H1 (cell line): ENCODE measurements around the gene SMTNL2. TPM values are rescaled to one million over a fixed set of nuclear protein-coding genes. Genes with fewer than 3 reads are reported as not detected.

Experiments
- CTCF ChIA-PET: fragments of 300-600 bp; sonication (Branson Sonifier 250); formaldehyde crosslinking; loops from one replicate; lab custom pipeline; 2021; ENCODE audit not compliant: partially characterized antibody; lab: Charles Lee
- POLR2A ChIA-PET: fragments of 300-600 bp; sonication (Branson Sonifier 250); formaldehyde crosslinking; loops from one replicate; lab custom pipeline; 2021; ENCODE audit warnings: inconsistent platforms; ENCODE audit not compliant: partially characterized antibody; lab: Charles Lee
- DNase-seq, 2 experiments: peaks; one replicate each; pipeline versions ENCODE4 v3.0.0 to v3.0.0-alpha.2; 2010 to 2022; ENCODE audit warnings: low spot score in 2 of 2, low read depth in 1 of 2, mixed read lengths in 1 of 2
- FAIRE-seq: peaks from 2 replicates; lab custom pipeline; 2011; peaks lifted over from hg19 to GRCh38; lab: Jason Lieb, UNC
- H2AFZ ChIP-seq: 2 replicates; pipeline ENCODE4 v1.8.1; 2012; ENCODE audit warnings: low read length, inconsistent platforms
- H2AK5ac ChIP-seq: 2 replicates; pipeline ENCODE4 v1.6.1; 2013; ENCODE audit warnings: low read depth, low read length
- H2BK120ac ChIP-seq: replicated peaks from 2 replicates; pipeline ENCODE3; 2013; ENCODE audit warnings: low read depth, low read length, inconsistent platforms
- H2BK12ac ChIP-seq: 2 replicates; pipeline ENCODE4 v1.6.1; 2013; ENCODE audit warnings: low read depth, low read length
- H2BK15ac ChIP-seq: 2 replicates; pipeline ENCODE4 v1.6.1; 2013; ENCODE audit warnings: low read length
- H2BK20ac ChIP-seq: 2 replicates; pipeline ENCODE4 v1.6.1; 2013; ENCODE audit warnings: low read length
- H2BK5ac ChIP-seq: 2 replicates; pipeline ENCODE4 v1.6.1; 2013; ENCODE audit warnings: low read depth, low read length
- H3K14ac ChIP-seq: 2 replicates; pipeline ENCODE4 v1.6.1; 2013; ENCODE audit warnings: inconsistent platforms; ENCODE audit not compliant: insufficient read length
- H3K18ac ChIP-seq: 2 replicates; pipeline ENCODE4 v1.6.1; 2013; ENCODE audit warnings: low read length; ENCODE audit errors: extremely low read depth
- H3K23ac ChIP-seq: 2 replicates; pipeline ENCODE4 v1.6.1; 2013; ENCODE audit warnings: inconsistent platforms; ENCODE audit not compliant: insufficient read length
- H3K23me2 ChIP-seq: 2 replicates; pipeline ENCODE4 v1.6.1; 2013; ENCODE audit warnings: low read depth, low read length
- H3K27ac ChIP-seq: 2 replicates; pipeline ENCODE4 v1.6.1; 2011; ENCODE audit warnings: low read depth, low read length, inconsistent platforms
- H3K27me3 ChIP-seq, 4 experiments: replicated peaks in 1 of 4; 1 replicate in 1 of 4; 2 replicates in 3 of 4; pipeline versions ENCODE4 v1.6.1 to v1.8.1; 2011 to 2013; ENCODE audit warnings: low read length in 3 of 4, mild to moderate bottlenecking in 3 of 4, inconsistent platforms in 2 of 4, mixed read lengths in 2 of 4, moderate library complexity in 1 of 4; ENCODE audit not compliant: control insufficient read depth in 3 of 4, insufficient read depth in 3 of 4; ENCODE audit errors: extremely low read depth in 1 of 4
- H3K36me3 ChIP-seq, 4 experiments: 2 replicates each; pipeline versions ENCODE4 v1.6.1 to v1.8.1; 2011 to 2013; ENCODE audit warnings: mild to moderate bottlenecking in 4 of 4, low read length in 3 of 4, moderate library complexity in 2 of 4, control low read depth in 1 of 4, inconsistent platforms in 1 of 4; ENCODE audit not compliant: insufficient read depth in 4 of 4, control insufficient read depth in 2 of 4
- H3K4ac ChIP-seq: replicated peaks from 2 replicates; pipeline ENCODE3; 2013; ENCODE audit warnings: low read length, low read depth, mixed read lengths, inconsistent platforms; ENCODE audit not compliant: insufficient read length
- H3K4me1 ChIP-seq, 4 experiments: replicated peaks in 1 of 4; 1 replicate in 1 of 4; 2 replicates in 3 of 4; pipeline versions ENCODE4 v1.6.1 to v1.8.1; 2011 to 2013; ENCODE audit warnings: low read length in 3 of 4, inconsistent platforms in 2 of 4, mixed read lengths in 1 of 4; ENCODE audit not compliant: insufficient read depth in 4 of 4, control insufficient read depth in 3 of 4
- H3K4me2 ChIP-seq, 2 experiments: 2 replicates each; pipeline versions ENCODE4 v1.6.1 to v1.8.1; 2011 to 2013; ENCODE audit warnings: low read depth in 2 of 2, low read length in 2 of 2, control low read depth in 1 of 2, inconsistent platforms in 1 of 2, mild to moderate bottlenecking in 1 of 2; ENCODE audit not compliant: insufficient read depth in 1 of 2
- H3K4me3 ChIP-seq, 4 experiments: fragments of 200-600, 300-600 bp in 1 of 4; sonication (generic), shearing (Covaris generic), sonication (Bioruptor Twin) in 1 of 4; 2 replicates each; pipeline versions ENCODE4 v1.5.1 to v1.8.1; 2011 to 2016; ENCODE audit warnings: low read length in 4 of 4, low read depth in 3 of 4, control low read depth in 2 of 4, inconsistent platforms in 2 of 4, mild to moderate bottlenecking in 2 of 4, mixed read lengths in 1 of 4, moderate library complexity in 1 of 4; ENCODE audit not compliant: insufficient read depth in 2 of 4; ENCODE audit errors: extremely low read depth in 1 of 4
- H3K56ac ChIP-seq: replicated peaks from 2 replicates; pipeline ENCODE3; 2013; ENCODE audit warnings: low read depth, mild to moderate bottlenecking, mixed read lengths, low read length, inconsistent platforms; ENCODE audit not compliant: insufficient read length
- H3K79me1 ChIP-seq: 2 replicates; pipeline ENCODE4 v1.6.1; 2013; ENCODE audit warnings: low read depth, low read length, control low read depth
- H3K79me2 ChIP-seq, 2 experiments: 2 replicates each; pipeline versions ENCODE4 v1.6.1 to v1.8.1; 2012 to 2013; ENCODE audit warnings: low read length in 2 of 2, mild to moderate bottlenecking in 2 of 2, inconsistent platforms in 1 of 2; ENCODE audit not compliant: insufficient read depth in 2 of 2, control insufficient read depth in 1 of 2
- H3K9ac ChIP-seq, 4 experiments: replicated peaks in 1 of 4; 1 replicate in 1 of 4; 2 replicates in 3 of 4; pipeline versions ENCODE4 v1.6.1 to v1.8.1; 2011 to 2013; ENCODE audit warnings: low read depth in 3 of 4, low read length in 3 of 4, control low read depth in 2 of 4, mild to moderate bottlenecking in 2 of 4, moderate library complexity in 2 of 4, inconsistent platforms in 1 of 4; ENCODE audit errors: extremely low read depth in 1 of 4
- H3K9me3 ChIP-seq, 2 experiments: 2 replicates each; pipeline versions ENCODE4 v1.6.1 to v1.8.1; 2012 to 2013; ENCODE audit warnings: mild to moderate bottlenecking in 2 of 2, moderate library complexity in 2 of 2, control low read depth in 1 of 2, inconsistent platforms in 1 of 2, low read depth in 1 of 2, low read length in 1 of 2, mixed read lengths in 1 of 2; ENCODE audit not compliant: insufficient read depth in 2 of 2
- H4K20me1 ChIP-seq, 2 experiments: replicated peaks in 1 of 2; 2 replicates each; pipeline versions ENCODE3 to v1.8.1; 2011 to 2013; ENCODE audit warnings: inconsistent platforms in 2 of 2, low read length in 2 of 2, mild to moderate bottlenecking in 1 of 2; ENCODE audit not compliant: insufficient read depth in 2 of 2, control insufficient read depth in 1 of 2
- H4K5ac ChIP-seq: 2 replicates; pipeline ENCODE4 v1.6.1; 2013; ENCODE audit warnings: low read length, low read depth, mixed read lengths, inconsistent platforms; ENCODE audit not compliant: insufficient read length
- H4K8ac ChIP-seq: 2 replicates; pipeline ENCODE4 v1.8.0; 2013; ENCODE audit warnings: mild to moderate bottlenecking, moderate library complexity, low read length, inconsistent platforms; ENCODE audit not compliant: insufficient read depth; ENCODE audit errors: extremely low read depth
- H4K91ac ChIP-seq: replicated peaks from 2 replicates; pipeline ENCODE3; 2013; ENCODE audit warnings: low read length, mixed read lengths, inconsistent platforms; ENCODE audit not compliant: insufficient read length
- BACH1 ChIP-seq: IDR thresholded peaks from 2 replicates; pipeline ENCODE4 v1.6.1; 2012; ENCODE audit warnings: low read length, improper control_type of control experiment
- E2F6 ChIP-seq: IDR thresholded peaks from 2 replicates; pipeline ENCODE4 v1.6.1; 2012; ENCODE audit warnings: inconsistent platforms
- JUND ChIP-seq: IDR thresholded peaks from 2 replicates; pipeline ENCODE4 v1.6.1; 2011; ENCODE audit warnings: mild to moderate bottlenecking, improper control_type of control experiment, low read length
- NANOG ChIP-seq: IDR thresholded peaks from 2 replicates; pipeline ENCODE4 v1.6.1; 2011; ENCODE audit warnings: low read length, low read depth, mild to moderate bottlenecking, inconsistent platforms; ENCODE audit not compliant: insufficient read depth, poor library complexity, severe bottlenecking
- SAP30 ChIP-seq: fragments of 300-600 bp; sonication (generic); IDR thresholded peaks from 2 replicates; pipeline ENCODE4 v1.7.1; 2012; ENCODE audit warnings: low read length, moderate library complexity, mild to moderate bottlenecking, inconsistent platforms; ENCODE audit not compliant: insufficient read depth, insufficient replicate concordance
- SIRT6 ChIP-seq: IDR thresholded peaks from one replicate; pipeline ENCODE4 v1.7.1; 2012; ENCODE audit warnings: low read length, inconsistent platforms
- TAF7 ChIP-seq: optimal IDR thresholded peaks from 2 replicates; pipeline ENCODE3; 2011; ENCODE audit warnings: low read depth, mild to moderate bottlenecking, inconsistent platforms, low read length, moderate library complexity, borderline replicate concordance
- TCF12 ChIP-seq: IDR thresholded peaks from 2 replicates; pipeline ENCODE4 v1.6.1; 2011; ENCODE audit warnings: low read depth, mild to moderate bottlenecking, low read length
- whole genome bisulfite sequencing, 2 experiments: shearing (Covaris generic) in 1 of 2; methylation state at CpG; one replicate each; pipeline versions ENCODE4 v1.1.6 to v1.1.7; 2013 to 2015; ENCODE audit warnings: low lambda C conversion rate in 2 of 2, mixed read lengths in 2 of 2, inconsistent platforms in 1 of 2, low coverage in 1 of 2, missing lambda C conversion rate in 1 of 2; ENCODE audit not compliant: insufficient replicate concordance in 2 of 2, insufficient coverage in 1 of 2, insufficient read length in 1 of 2; ENCODE audit errors: extremely low coverage in 1 of 2, missing lambda C conversion rate in 1 of 2; 5-methylcytosine and 5-hydroxymethylcytosine counted together
- polyA plus RNA-seq, 7 experiments: library from polyadenylated mRNA; depleted of rRNA in 3 of 7; stranded (reverse) in 5 of 7; unstranded in 2 of 7; fragments of >200 nt in 5 of 7; fragments of 200-250 nt in 2 of 7; gene quantifications; 1 replicate in 5 of 7; 2 replicates in 1 of 7; 4 replicates in 1 of 7; pipeline versions ENCODE4 v1.2.1 to v1.2.3, GENCODE V29; 2011 to 2013; ENCODE audit warnings: missing spikeins in 2 of 7, mixed read lengths in 2 of 7
- total RNA-seq: library from RNA; stranded (reverse); fragmentation: NEBNext Ultra II Directional; extraction: Animal tissue kit (Norgen Biotek cat#: 25700); gene quantifications from 2 replicates; pipeline ENCODE4 v1.2.1, GENCODE V29; 2021
- TF ChIP-seq, protein P1 (sequence below): IDR thresholded peaks from 2 replicates; pipeline ENCODE4 v1.6.1; 2012; ENCODE audit warnings: inconsistent platforms

Gene SMTNL2
- total and polyA plus RNA-seq, 2 of the 8 experiments (the other 6 are each of a cell fraction or from before 2014, with no cell fraction given) = 3.6 to 4.5 TPM

DNA sequence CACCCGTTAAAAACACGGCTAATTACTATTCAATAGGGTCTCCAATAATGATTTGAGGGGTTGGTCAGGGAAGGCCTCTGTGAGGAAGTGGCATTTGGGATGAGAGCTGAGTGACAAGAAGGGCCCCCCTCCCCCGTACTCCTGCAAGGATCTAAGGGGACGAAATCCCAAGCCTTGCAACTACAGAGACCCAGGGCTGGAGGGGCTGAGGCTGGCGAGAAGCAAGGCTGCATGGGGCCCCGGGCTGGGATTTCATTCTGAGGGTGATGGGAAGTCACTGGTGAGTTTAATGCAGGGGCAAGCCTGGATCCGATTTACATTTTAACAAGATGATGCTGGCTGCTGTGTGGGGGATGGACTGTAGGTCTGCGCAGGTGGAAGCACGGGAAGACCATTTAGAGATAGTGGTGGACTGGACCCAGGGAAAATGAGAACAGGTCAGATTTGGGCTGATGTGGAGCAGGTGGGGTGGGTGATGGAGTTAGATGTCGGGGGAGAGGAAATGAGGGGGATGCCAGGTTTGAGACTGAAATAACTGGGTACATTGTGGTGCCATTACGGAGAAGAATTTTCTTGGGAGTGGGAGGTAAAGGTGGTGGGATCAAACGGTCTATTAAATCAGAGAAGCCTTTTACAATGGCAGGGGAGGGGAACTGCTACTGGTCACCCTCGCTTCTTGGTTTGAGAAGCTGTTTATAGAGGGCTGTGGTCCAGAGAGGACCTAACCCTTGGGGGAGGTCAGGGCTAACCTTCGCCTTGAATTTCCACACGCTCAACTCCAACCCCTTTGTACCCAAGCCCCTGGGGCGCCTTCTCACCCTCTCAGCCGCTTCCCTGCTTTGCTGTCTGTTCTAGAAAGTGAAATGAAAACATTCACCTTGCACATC, 28.2 kb upstream of the SMTNL2 start:
- Histone ChIP-seq H3K4me3 (peak overlapping the region; percentile 73 to 94 (median 84)), H3K4ac (peak overlapping the region; percentile 51), H3K14ac (no peak overlapping the region), H3K79me1 (peaks cover 13% of the 10 kb centered on the region), H2BK15ac (peak overlapping the region; percentile 72; the same call in 1 of the 2 replicates), H4K5ac (no peak overlapping the region), H4K20me1 (peaks cover 0 to 5% of the 10 kb centered on the region in 2 experiments), H3K79me2 (peaks cover 0 to 21% of the 10 kb centered on the region in 2 experiments; a peak in 3 of 4 replicates), H4K91ac (peak overlapping the region; percentile 57), H3K9me3 (no peaks in the 10 kb centered on the region), H3K23me2 (peaks cover 14% of the 10 kb centered on the region; the same call in 1 of the 2 replicates), H2AK5ac (peak overlapping the region; percentile 77; the same call in 1 of the 2 replicates), H3K9ac (peak overlapping the region in 2 of 4 experiments; percentile 38 to 42; a peak in 4 of 7 replicates), H2BK12ac (peak overlapping the region; percentile 35; the same call in 1 of the 2 replicates), H2BK5ac (peak overlapping the region; percentile 6; the same call in 1 of the 2 replicates), H3K36me3 (peaks cover 16 to 24% (median 20%) of the 10 kb centered on the region in 4 experiments; a peak in 7 of 8 replicates), H2BK20ac (0 out of 2 replicates have a peak overlapping the region, but pooled peaks have one; percentile 27), H3K23ac (no peak overlapping the region), H2AFZ (0 out of 2 replicates have a peak overlapping the region, but pooled peaks have one; percentile 86), H4K8ac (no peak overlapping the region), H3K4me1 (peaks cover 7 to 21% (median 12%) of the 10 kb centered on the region in 4 experiments; a peak in 6 of 7 replicates), H3K18ac (0 out of 2 replicates have a peak overlapping the region, but pooled peaks have one; percentile 20), H2BK120ac (no peak overlapping the region), H3K27me3 (no peaks in the 10 kb centered on the region), H3K27ac (peak overlapping the region; percentile 26; the same call in 1 of the 2 replicates), H3K4me2 (peak overlapping the region; percentile 79 to 96), H3K56ac (no peak overlapping the region)
- FAIRE-seq (no peak), DNase-seq (no peak)
- POLR2A ChIA-PET = interaction anchor here (0.7 to 32.8 kb wide), 6 partner anchors 7 to 153 kb away, joined by 3 to 546 read pairs (median 4); partner anchors contain the start of gene SPNS2
- CTCF ChIA-PET = interaction anchor here (1.0 to 1.6 kb wide), 7 partner anchors 9 to 69 kb away, joined by 3 to 11 read pairs (median 3); no protein-coding TSS in a partner anchor
- WGBS, 2 experiments = 70 to 100% methylated on average over 1 to 17 of the region's 17 CpGs
- TF ChIP-seq SAP30 (no peak), SIRT6 (no peak), NANOG (no peak), TCF12 (no peak), BACH1 (no peak), JUND (no peak), E2F6 (no peak), TAF7 (no peak)
- TF ChIP-seq, protein P1, sequence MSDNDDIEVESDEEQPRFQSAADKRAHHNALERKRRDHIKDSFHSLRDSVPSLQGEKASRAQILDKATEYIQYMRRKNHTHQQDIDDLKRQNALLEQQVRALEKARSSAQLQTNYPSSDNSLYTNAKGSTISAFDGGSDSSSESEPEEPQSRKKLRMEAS = no peak
